HG02973 (cell line): ENCODE results near the gene NEAT1.
A peak's percentile ranks its signal among the peaks of the same experiment; 100 is the strongest.
"Not testable (repeated sequence)": the region's sequence is repeated elsewhere in the genome, so short reads cannot be mapped to it uniquely, and the experiment has no call there.

Experiments
- ATAC-seq: cut with Tn5 transposase; IDR thresholded peaks from one replicate; pipeline ENCODE4 v1.9.1; 2021; ENCODE audit warnings: moderate library complexity; ENCODE audit not compliant: unreplicated experiment

Gene NEAT1

GRCh38 chr11:65448418-65449105 is 26.0 kb downstream of the NEAT1 start:
- ATAC-seq: no peak

DNA sequence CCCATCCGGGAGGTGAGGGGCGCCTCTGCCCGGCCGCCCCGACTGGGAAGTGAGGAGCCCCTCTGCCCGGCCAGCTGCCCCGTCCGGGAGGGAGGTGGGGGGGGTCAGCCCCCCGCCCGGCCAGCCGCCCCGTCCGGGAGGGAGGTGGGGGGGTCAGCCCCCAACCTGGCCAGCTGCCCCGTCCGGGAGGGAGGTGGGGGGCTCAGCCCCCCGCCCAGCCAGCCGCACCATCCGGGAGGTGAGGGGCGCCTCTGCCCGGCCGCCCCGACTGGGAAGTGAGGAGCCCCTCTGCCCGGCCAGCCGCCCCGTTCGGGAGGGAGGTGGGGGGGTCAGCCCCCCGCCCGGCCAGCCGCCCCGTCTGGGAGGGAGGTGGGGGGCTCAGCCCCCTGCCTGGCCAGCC is 28.7 kb downstream of the NEAT1 start:
- ATAC-seq: not testable (repeated sequence)

DNA sequence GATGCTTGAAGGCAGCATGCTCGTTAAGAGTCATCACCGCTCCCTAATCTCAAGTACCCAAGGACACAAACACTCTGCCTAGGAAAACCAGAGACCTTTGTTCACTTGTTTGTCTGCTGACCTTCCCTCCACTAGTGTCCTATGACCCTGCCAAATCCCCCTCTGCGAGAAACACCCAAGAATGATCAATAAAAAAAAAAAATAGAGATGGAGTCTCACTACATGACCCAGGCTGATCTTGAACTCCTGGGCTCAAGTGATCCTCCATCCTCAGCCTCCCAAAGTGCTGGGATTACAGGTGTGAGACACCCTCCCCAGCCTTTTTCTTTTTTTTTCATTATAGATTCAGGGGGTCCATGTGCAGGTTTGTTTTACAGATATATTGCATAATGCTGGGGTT is 29.7 kb downstream of the NEAT1 start:
- not testable (repeated sequence) for ATAC-seq

- no peak for ATAC-seq
These were observed 30.4 kb downstream of the NEAT1 start for GRCh38 chr11:65452806-65453490.

- ATAC-seq: no peak
These were observed 31.7 kb downstream of the NEAT1 start for GRCh38 chr11:65454311-65454695.

GRCh38 chr11:65454696-65455456 is 32.3 kb downstream of the NEAT1 start:
- peak; percentile 87 for ATAC-seq

DNA sequence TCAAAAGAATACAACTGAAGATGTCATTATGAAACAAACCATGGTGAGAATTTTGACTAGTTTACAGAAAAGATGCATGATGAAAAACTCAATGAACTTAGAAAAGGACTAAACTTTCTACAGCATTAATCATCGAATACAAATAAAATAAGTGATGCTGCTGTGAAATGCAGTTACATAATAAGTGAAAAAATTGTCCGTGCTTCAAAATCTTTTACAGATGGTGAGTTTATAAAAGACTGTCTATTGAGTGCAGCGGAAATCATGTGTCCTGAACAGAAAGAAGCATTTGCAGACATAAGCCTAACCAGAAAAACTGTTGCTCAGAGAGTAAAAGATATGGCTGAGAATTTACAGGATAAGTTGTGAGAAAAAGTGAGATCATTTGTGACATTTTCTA is 33.8 kb downstream of the NEAT1 start:
- no peak for ATAC-seq

DNA sequence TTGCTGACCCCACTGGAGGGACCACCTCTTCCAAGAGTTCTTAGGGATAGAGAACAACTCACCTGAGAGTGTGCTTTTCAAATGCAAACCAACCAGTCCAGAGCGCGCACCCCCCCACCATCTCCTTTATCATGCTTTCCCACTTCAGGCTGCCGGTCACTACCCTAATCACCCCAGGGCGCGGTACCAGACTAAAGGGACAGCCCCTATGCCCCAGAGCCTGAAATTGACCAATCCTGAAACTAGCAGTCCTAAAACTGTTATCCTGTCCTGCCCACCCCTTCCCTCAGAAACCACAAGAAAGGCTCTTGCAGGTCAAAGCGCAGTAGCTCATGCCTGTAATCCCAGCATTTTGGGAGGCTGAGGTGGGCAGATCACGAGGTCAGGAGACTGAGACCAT is 37.0 kb downstream of the NEAT1 start:
- ATAC-seq: no peak

DNA sequence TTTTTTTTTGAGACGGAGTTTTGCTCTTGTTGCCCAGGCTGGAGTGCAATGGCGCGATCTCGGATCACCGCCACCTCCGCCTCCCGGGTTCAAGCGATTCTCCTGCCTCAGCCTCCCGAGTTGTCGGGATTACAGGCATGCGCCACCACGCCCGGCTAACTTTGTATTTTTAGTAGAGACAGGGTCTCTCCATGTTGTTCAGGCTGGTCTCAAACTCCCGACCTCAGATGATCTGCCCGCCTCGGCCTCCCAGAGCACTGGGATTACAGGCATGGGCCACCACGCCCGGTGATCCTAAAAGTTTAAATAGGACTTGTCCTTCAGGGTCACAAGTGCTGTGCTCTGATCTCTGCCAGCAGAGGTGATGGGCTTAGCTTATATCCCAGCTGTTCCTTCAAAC is 42.9 kb downstream of the NEAT1 start:
- ATAC-seq: not testable (repeated sequence)

- ATAC-seq: not testable (repeated sequence)
These were observed 44.7 kb downstream of the NEAT1 start for GRCh38 chr11:65467306-65467705.

GRCh38 chr11:65468874-65469333 is 46.3 kb downstream of the NEAT1 start:
- no peak for ATAC-seq

DNA sequence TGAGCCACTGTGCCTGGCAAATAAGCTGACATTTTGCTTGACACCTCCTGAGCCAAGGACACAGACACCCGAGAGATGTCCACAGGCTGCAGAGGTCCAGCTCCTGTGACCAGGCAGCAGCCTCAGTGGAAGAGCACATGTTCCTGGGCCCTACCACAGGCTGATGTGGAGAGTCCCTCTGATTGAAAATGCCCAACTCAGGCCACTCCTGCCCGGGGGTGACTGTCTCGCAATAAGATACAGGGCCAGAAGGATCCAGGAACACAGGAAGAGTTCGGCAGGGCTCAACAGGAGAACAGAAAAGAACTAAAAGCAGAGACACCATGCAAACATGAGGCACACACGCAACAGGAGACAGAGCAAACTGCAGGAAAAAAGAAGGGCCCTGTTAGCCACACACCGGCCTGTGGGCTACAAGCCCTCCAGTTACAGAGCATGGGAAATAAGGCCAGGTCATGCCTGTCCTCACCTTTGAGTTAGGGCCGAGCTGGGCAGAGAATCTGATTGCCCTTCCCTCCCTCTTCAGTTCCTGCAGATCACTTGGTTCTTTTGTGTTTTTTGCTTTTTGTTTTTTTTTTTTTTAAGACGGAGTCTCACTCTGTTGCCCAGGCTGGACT is 47.9 kb downstream of the NEAT1 start:
- ATAC-seq: no peak

DNA sequence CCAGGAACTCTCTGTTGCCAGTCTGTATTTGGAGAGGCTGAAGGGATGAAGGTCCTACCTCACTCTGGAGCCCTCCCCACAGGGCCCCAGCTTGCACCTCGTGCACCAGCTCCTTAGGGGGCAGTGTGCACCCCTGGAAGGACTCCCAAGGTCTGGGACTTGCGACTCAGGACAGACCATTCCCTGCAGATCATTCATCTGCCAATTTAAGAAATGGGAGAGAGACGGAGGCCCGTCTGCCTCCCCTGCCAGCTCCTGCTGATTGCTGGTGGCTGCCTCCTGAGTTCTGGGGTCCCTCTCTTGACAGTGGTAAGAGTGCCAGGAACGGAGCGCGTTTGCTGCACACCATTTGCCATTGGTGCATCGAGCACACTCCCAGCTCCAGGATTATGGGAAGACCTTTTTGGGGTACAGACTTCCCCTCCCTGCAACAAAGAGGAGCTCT is 48.9 kb downstream of the NEAT1 start:
- no peak for ATAC-seq

DNA sequence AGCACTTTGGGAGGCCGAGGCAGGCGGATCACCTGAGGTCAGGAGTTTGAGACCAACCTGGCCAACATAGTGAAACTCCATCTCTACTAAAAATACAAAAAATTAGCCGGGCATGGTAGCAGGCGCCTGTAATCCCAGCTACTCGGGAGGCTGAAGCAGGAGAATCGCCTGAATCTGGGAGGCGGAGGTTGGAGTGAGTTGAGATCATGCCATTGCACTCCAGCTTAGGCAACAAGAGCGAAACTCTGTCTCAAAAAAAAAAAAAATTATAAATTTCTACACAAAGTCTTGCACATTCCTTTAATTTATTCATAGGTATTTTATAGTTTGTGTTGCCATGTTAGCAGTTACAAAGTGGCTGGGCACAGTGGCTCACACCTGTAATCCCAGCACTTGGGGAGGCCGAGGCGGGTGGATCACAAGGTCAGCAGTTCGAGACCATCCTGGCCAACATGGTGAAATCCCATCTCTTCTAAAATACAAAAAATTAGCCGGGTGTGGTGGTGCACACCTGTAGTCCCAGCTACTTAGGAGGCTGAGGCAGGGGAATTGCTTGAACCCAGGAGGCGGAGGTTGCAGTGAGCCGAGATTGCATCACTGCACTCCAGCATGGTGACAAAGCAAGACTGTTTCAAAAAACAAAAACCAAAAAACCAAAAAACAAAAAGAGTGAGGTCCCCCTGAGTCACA is 50.1 kb downstream of the NEAT1 start:
- not testable (repeated sequence) for ATAC-seq

DNA sequence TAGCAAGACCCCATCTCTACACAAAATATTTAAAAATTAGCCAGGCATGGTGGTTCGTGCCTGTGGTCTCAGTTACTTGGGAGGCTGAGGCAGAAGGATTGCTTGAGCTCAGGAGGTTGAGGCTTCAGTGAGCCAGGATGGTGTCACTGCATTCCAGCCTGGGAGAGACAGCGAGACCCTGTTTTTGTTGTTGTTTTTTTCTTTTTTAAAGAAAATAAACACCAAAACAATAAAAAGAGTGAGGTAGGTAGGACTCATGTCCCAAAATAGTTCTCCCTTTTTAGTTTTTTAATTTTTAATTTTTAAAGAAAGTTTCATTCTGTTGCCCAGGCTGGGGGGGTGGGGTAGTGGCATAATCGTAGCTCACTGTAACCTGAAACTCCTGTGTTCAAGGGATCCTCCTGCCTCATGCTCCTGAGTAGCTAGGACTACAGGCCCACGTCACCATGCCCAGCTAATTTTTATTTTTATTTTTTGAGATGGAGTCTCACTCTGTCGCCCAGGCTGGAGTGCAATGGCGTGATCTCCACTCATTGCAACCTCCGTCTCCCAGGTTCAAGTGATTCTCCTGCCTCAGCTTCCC is 50.8 kb downstream of the NEAT1 start:
- no peak for ATAC-seq

DNA sequence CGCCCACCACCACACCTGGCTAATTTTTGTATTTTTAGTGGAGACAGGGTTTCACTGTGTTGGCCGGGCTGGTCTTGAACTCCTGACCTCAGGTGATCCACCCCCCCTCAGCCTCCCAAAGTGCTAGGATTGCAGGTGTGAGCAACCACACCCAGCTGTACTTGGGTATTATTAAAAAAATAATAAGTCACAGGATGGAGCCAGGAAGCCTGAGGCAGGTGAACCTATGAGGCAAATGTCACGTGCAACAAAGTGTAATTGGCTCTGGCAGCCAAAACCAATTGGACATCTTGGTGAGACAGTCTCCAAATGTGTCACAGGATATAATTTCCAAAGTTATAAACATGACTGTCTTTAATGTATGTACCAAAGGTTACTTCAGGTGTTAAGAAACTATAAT is 52.3 kb downstream of the NEAT1 start:
- ATAC-seq: no peak

- ATAC-seq: no peak
These were observed 54.1 kb downstream of the NEAT1 start for GRCh38 chr11:65476632-65477148.

DNA sequence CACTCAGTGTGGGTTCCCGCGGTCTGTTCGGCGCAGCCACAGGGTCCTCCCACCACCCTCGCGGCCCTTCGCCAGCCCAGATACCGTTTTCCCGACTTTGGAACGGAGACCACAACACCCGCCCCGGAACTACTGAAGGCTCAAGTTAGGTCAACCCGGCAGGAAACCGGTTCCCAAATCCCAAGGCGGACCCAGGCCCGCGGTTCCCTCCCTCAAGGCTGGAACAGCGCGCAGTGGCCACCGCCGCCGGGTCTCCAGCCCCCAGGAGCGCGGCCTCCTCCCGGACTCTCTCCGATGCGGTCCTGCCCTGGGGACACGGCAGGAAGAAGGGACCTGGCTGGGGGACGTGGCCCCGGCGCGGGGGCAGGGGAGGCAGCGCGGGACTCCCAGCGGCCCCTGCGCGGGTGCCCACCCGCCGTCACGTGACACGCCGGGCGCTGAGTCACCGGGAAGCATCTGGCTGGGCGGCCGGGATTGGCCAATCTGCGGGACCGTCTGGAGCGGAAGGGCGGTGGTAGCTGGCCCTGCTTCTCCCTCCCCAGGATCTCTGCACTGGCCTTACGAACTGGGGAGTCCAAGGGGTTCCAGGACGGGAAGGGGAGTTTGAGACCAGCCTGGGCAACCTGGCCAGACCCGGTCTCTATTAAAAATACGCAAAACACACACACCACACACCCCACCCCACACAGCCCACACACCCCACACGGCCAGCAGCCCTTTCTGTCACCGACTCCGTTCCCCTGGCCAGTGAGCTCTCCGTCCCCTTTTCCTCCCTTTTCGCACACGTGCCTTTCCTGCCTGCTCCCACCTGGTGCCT is 54.8 kb downstream of the NEAT1 start:
- peak; percentile 74 for ATAC-seq
